B cell (primary cell): Measurements from ENCODE around the gene ANAPC2. TPM values are rescaled to one million over a fixed set of nuclear protein-coding genes. Genes with fewer than 3 reads are reported as not detected.

ENCODE experiments used
- ATAC-seq: fragments of 200-7000 bp; cut with Tn5 transposase; one replicate; pipeline ENCODE4 v1.10.0; 2021; ENCODE audit warnings: low read depth, mild to moderate bottlenecking, moderate number of reproducible peaks, moderate library complexity
- CTCF ChIA-PET: fragments of 350-600 bp; sonication (Branson Sonifier 250); formaldehyde crosslinking; loops from one replicate; lab custom pipeline; 2021; ENCODE audit warnings: antibody characterized with exemption, inconsistent platforms; lab: Charles Lee
- POLR2A ChIA-PET: fragments of 350-600 bp; sonication (Branson Sonifier 250); formaldehyde crosslinking; loops from one replicate; lab custom pipeline; 2021; ENCODE audit warnings: antibody characterized with exemption; lab: Charles Lee
- DNase-seq: peaks from one replicate; pipeline ENCODE4 v3.0.0; 2013
- H2AFZ ChIP-seq: 2 replicates; pipeline ENCODE4 v1.6.1; 2012; ENCODE audit warnings: mild to moderate bottlenecking, low read depth, low read length; ENCODE audit not compliant: insufficient read depth, poor library complexity, severe bottlenecking
- H3K27ac ChIP-seq, 2 donors: 1 replicate in 1 of 2; 2 replicates in 1 of 2; pipeline ENCODE4 v1.5.1; 2012 to 2013; ENCODE audit warnings: low read length in 2 of 2, mild to moderate bottlenecking in 2 of 2, moderate library complexity in 1 of 2
- H3K27me3 ChIP-seq, 4 experiments: fragments of 200-600 bp in 1 of 4; sonication (generic) in 1 of 4; replicated peaks in 1 of 4; 1 replicate in 2 of 4; 2 replicates in 2 of 4; pipeline versions ENCODE4 v1.6.1 to v1.7.0; 2013 to 2016; ENCODE audit warnings: low read length in 3 of 4, mild to moderate bottlenecking in 2 of 4, mixed read lengths in 1 of 4, moderate library complexity in 1 of 4; ENCODE audit not compliant: insufficient read depth in 4 of 4, control insufficient read depth in 3 of 4; ENCODE audit errors: control extremely low read depth in 1 of 4
- H3K36me3 ChIP-seq, 2 experiments: replicated peaks in 1 of 2; 1 replicate in 1 of 2; 2 replicates in 1 of 2; pipeline versions ENCODE4 v1.6.1 to v1.7.1; 2013; ENCODE audit warnings: low read length in 1 of 2; ENCODE audit not compliant: insufficient read depth in 2 of 2, control insufficient read depth in 1 of 2; ENCODE audit errors: control extremely low read depth in 1 of 2, extremely low read depth in 1 of 2
- H3K4me1 ChIP-seq, 2 donors: fragments of 200-600 bp in 1 of 2; sonication (generic) in 1 of 2; 1 replicate in 1 of 2; 2 replicates in 1 of 2; pipeline versions ENCODE4 v1.5.1 to v1.6.1; 2013 to 2017; ENCODE audit warnings: low read length in 2 of 2; ENCODE audit not compliant: control insufficient read depth in 2 of 2, insufficient read depth in 2 of 2
- H3K4me2 ChIP-seq: replicated peaks from 2 replicates; pipeline ENCODE3; 2012; ENCODE audit warnings: mild to moderate bottlenecking, low read depth, low read length; ENCODE audit not compliant: poor library complexity, severe bottlenecking
- H3K4me3 ChIP-seq, 5 experiments: fragments of 200-600 bp in 1 of 5; sonication (generic) in 1 of 5; 1 replicate in 3 of 5; 2 replicates in 2 of 5; pipeline versions ENCODE4 v1.5.1 to v1.7.0; 2011 to 2016; ENCODE audit warnings: low read length in 4 of 5, mild to moderate bottlenecking in 4 of 5, low read depth in 2 of 5, control low read depth in 1 of 5, moderate library complexity in 1 of 5; ENCODE audit not compliant: insufficient read depth in 1 of 5; ENCODE audit errors: control extremely low read depth in 1 of 5, extremely low read depth in 1 of 5
- H3K79me2 ChIP-seq: fragments of 200-600 bp; sonication (generic); one replicate; pipeline ENCODE4 v1.6.0; 2016; ENCODE audit warnings: low read length; ENCODE audit not compliant: control insufficient read depth, insufficient read depth
- H3K9ac ChIP-seq: fragments of 200-600 bp; sonication (generic); 2 replicates; pipeline ENCODE4 v1.6.1; 2017; ENCODE audit warnings: mild to moderate bottlenecking, low read length, moderate library complexity
- H3K9me3 ChIP-seq, 3 donors: one replicate each; pipeline versions ENCODE4 v1.6.1 to v1.7.1; 2013; ENCODE audit warnings: low read length in 2 of 3; ENCODE audit not compliant: control insufficient read depth in 2 of 3, insufficient read depth in 1 of 3; ENCODE audit errors: control extremely low read depth in 1 of 3
- H4K20me1 ChIP-seq: 2 replicates; pipeline ENCODE4 v1.6.0; 2012; ENCODE audit warnings: mild to moderate bottlenecking, low read length; ENCODE audit not compliant: insufficient read depth, control insufficient read depth, poor library complexity, severe bottlenecking
- H3K27ac Mint-ChIP-seq: one replicate; pipeline ENCODE4 v1.8.0; 2021; ENCODE audit warnings: mixed read lengths
- H3K27me3 Mint-ChIP-seq: one replicate; pipeline ENCODE4 v1.8.0; 2021; ENCODE audit warnings: mixed read lengths
- H3K4me1 Mint-ChIP-seq: one replicate; pipeline ENCODE4 v1.8.0; 2021; ENCODE audit warnings: mixed read lengths
- H3K4me3 Mint-ChIP-seq: one replicate; pipeline ENCODE4 v1.8.0; 2021; ENCODE audit warnings: mixed read lengths
- H3K9me3 Mint-ChIP-seq: one replicate; pipeline ENCODE4 v1.8.0; 2022; ENCODE audit warnings: mixed read lengths; ENCODE audit not compliant: insufficient read depth
- CTCF ChIP-seq: fragments of 200-600 bp; IDR thresholded peaks from one replicate; pipeline ENCODE4 v1.8.0; 2022; ENCODE audit warnings: antibody characterized with exemption, mild to moderate bottlenecking
- EZH2 ChIP-seq: IDR thresholded peaks from 2 replicates; pipeline ENCODE4 v1.6.1; 2012; ENCODE audit warnings: borderline replicate concordance, low read depth, mild to moderate bottlenecking, moderate library complexity, low read length; ENCODE audit not compliant: insufficient read depth, poor library complexity, severe bottlenecking
- WGBS: methylation state at CpG from one replicate; pipeline ENCODE4 v1.1.5; 2013; ENCODE audit warnings: missing lambda C conversion rate; ENCODE audit not compliant: insufficient coverage; 5-methylcytosine and 5-hydroxymethylcytosine counted together
- intact Hi-C: fragments of 100-400 bp; cut with micrococcal nuclease; formaldehyde crosslinking; loops from one replicate; pipeline ENCODE4 v1.10.0; 2022
- polyA plus RNA-seq: library from polyadenylated mRNA; depleted of rRNA; stranded (reverse); fragments of >200 nt; gene quantifications from 2 replicates; pipeline ENCODE4 v1.2.3, GENCODE V29; 2012
- total RNA-seq, 2 donors: library from RNA; stranded (reverse); fragments of 120-200 nt in 1 of 2; gene quantifications; 1 replicate in 1 of 2; 2 replicates in 1 of 2; pipeline versions ENCODE4 v1.2.3 to v1.2.4, GENCODE V29; 2013 to 2022

The ANAPC2 gene
- total and polyA plus RNA-seq, 2 donors (not counting 1 experiment from before 2014, with no cell fraction given), result 121 to 127 TPM

- Histone ChIP-seq H3K4me3 (peak overlapping the region; percentile 8 to 82 (median 73)), H3K27me3 (peaks cover 0 to 3% (median 0%) of the 10 kb centered on the region in 4 experiments), H3K36me3 (no peaks in the 10 kb centered on the region), H3K27ac (peak overlapping the region; percentile 71 to 93), H3K9me3 (peaks cover 0 to 8% (median 0%) of the 10 kb centered on the region in 3 donors), H4K20me1 (no peaks in the 10 kb centered on the region), H2AFZ (peak overlapping the region; percentile 86), H3K4me1 (peaks cover 28 to 32% of the 10 kb centered on the region in 2 donors), H3K79me2 (peaks cover 30% of the 10 kb centered on the region), H3K9ac (peak overlapping the region; percentile 84), H3K4me2 (peak overlapping the region; percentile 94)
- Mint-ChIP-seq H3K9me3 (no peaks in the 10 kb centered on the region), H3K4me3 (peak overlapping the region; percentile 89), H3K4me1 (peaks cover 31% of the 10 kb centered on the region), H3K27ac (peak overlapping the region; percentile 91), H3K27me3 (peaks cover 4% of the 10 kb centered on the region)
- peak; percentile 93 for ATAC-seq
- TF ChIP-seq CTCF (no peak), EZH2 (no peak)
- DNase-seq, result peak; percentile 94
- CTCF ChIA-PET, result interaction anchor here (0.7 to 2.6 kb wide), 11 partner anchors 11 to 906 kb away, joined by 3 to 11 read pairs (median 4); partner anchors contain the start of genes MAN1B1, RNF224 and TOR4A
- intact Hi-C loops, result loop anchor here (2.0 to 5.0 kb wide), 3 partner anchors 42 to 71 kb away; partner anchors contain the start of genes ANAPC2, MAN1B1, SSNA1 and TPRN
- under 1% methylated on average over 86 of the region's 86 CpGs for WGBS
- POLR2A ChIA-PET, result interaction anchor here (0.5 to 3.2 kb wide), 15 partner anchors 15 to 519 kb away, joined by 3 to 21 read pairs (median 3); partner anchors contain the start of genes ANAPC2, DPP7, FUT7 and MAN1B1
These were observed 58.7 kb downstream of the ANAPC2 start for GRCh38 chr9:137129456-137130175.
